OCI-LY3 (cell line): ENCODE data around the gene ST8SIA5.

ENCODE experiments used
- CTCF ChIP-seq: fragments of 200-600, 300-600 bp; sonication (generic); IDR thresholded peaks from 2 replicates; pipeline ENCODE4 v1.5.1; 2014; ENCODE audit warnings: antibody characterized with exemption, low read length, low read depth
- EZH2phosphoT487 ChIP-seq: fragments of 200-600 bp; shearing (Covaris generic); IDR thresholded peaks from 2 replicates; pipeline ENCODE4 v1.6.1; 2018; ENCODE audit warnings: antibody characterized with exemption, mixed run types, low read depth

- no peak for TF ChIP-seq CTCF
- TF ChIP-seq EZH2phosphoT487 = no peak
Observed at GRCh38 chr18:46720521-46720920, 36.3 kb downstream of the ST8SIA5 start.
